ENCODE results near the gene CREB3L2.

Gene CREB3L2

DNA sequence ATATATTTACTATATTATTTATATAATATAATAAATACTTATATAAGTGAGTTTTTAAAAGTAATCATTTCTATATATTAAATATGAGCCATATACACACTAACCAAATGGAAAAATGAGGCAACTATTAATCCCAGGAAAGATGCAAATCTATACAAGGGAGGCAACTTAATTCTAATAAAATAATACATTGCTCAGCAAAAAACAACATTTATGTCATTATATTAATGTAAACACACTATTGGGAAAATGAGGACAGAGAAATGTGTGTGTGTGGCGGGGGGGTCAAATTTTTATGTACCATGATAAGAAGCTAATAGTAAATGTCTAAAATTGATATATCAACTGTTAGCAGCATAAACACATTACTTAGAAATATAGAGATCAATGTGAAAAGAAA lies 131.8 kb downstream of the CREB3L2 start:
- Histone ChIP-seq H3K4me2 (ENCODE audit: low read depth, low read length, poor library complexity, severe bottlenecking) (no peak overlapping the region), H3K9ac (ENCODE audit: low read length) (no peak overlapping the region), H3K9me2 (replicated peaks; ENCODE audit: insufficient read depth, low read length) (no peaks in the 10 kb centered on the region), H3K27me3 (ENCODE audit: low read length) (no peaks in the 10 kb centered on the region), H3F3A (ENCODE audit: insufficient read depth) (no peaks in the 10 kb centered on the region), H3K4me3 (ENCODE audit: insufficient read depth, low read length, poor library complexity, severe bottlenecking) (no peak overlapping the region), H3K79me2 (ENCODE audit: insufficient read depth, low read length) (no peaks in the 10 kb centered on the region), H4K20me1 (ENCODE audit: low read depth, low read length) (no peaks in the 10 kb centered on the region), H3K9me3 (ENCODE audit: insufficient read depth, low read length) (peaks cover 4% of the 10 kb centered on the region; the same call in 1 of the 2 replicates), H2AFZ (ENCODE audit: low read depth, low read length, severe bottlenecking) (no peak overlapping the region), H3K36me3 (ENCODE audit: low read length) (no peaks in the 10 kb centered on the region), H3K27ac (ENCODE audit: low read depth, low read length) (no peak overlapping the region)
- TF ChIP-seq, protein P1, sequence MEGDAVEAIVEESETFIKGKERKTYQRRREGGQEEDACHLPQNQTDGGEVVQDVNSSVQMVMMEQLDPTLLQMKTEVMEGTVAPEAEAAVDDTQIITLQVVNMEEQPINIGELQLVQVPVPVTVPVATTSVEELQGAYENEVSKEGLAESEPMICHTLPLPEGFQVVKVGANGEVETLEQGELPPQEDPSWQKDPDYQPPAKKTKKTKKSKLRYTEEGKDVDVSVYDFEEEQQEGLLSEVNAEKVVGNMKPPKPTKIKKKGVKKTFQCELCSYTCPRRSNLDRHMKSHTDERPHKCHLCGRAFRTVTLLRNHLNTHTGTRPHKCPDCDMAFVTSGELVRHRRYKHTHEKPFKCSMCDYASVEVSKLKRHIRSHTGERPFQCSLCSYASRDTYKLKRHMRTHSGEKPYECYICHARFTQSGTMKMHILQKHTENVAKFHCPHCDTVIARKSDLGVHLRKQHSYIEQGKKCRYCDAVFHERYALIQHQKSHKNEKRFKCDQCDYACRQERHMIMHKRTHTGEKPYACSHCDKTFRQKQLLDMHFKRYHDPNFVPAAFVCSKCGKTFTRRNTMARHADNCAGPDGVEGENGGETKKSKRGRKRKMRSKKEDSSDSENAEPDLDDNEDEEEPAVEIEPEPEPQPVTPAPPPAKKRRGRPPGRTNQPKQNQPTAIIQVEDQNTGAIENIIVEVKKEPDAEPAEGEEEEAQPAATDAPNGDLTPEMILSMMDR (IDR thresholded peaks at IDR 0.05; ENCODE audit: insufficient read depth, low read length, poor library complexity, severe bottlenecking), result no peak
- TF ChIP-seq EZH2phosphoT487 (conservative IDR thresholded peaks at IDR 0.05; ENCODE audit: low read length), result no peak

DNA sequence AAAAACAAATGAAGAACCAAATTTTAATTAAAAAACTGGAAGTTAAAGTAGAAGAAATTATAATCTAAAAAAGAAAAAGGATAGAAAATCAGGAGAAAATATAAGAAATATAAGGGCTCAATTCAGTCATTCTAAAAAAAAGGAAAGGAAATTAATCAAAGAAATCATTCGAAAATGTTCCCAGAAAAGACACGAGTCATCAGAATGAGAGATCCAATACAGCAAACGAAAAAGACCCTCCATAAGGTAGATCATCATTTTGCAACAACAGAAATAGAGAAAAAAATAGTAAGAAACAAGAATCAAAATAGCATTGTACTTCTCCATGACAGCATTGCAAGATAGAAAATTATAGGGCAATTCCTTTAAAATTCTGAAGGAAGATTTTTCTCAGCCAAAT lies 132.6 kb downstream of the CREB3L2 start:
- peaks cover 7% of the 10 kb centered on the region; the same call in 1 of the 2 replicates for H3K9me3 ChIP-seq (ENCODE audit: insufficient read depth, low read length)
- H3K79me2 ChIP-seq (ENCODE audit: insufficient read depth, low read length), result no peaks in the 10 kb centered on the region
- no peak overlapping the region for H3K9ac ChIP-seq (ENCODE audit: low read length)
- H3K9me2 ChIP-seq (replicated peaks; ENCODE audit: insufficient read depth, low read length), result no peaks in the 10 kb centered on the region
- no peaks in the 10 kb centered on the region for H3K27me3 ChIP-seq (ENCODE audit: low read length)
- no peaks in the 10 kb centered on the region for H3F3A ChIP-seq (ENCODE audit: insufficient read depth)
- H3K27ac ChIP-seq (ENCODE audit: low read depth, low read length), result no peak overlapping the region
- H3K4me2 ChIP-seq (ENCODE audit: low read depth, low read length, poor library complexity, severe bottlenecking), result no peak overlapping the region
- H2AFZ ChIP-seq (ENCODE audit: low read depth, low read length, severe bottlenecking), result no peak overlapping the region
- no peaks in the 10 kb centered on the region for H4K20me1 ChIP-seq (ENCODE audit: low read depth, low read length)
- no peaks in the 10 kb centered on the region for H3K36me3 ChIP-seq (ENCODE audit: low read length)
- TF ChIP-seq EZH2phosphoT487 (conservative IDR thresholded peaks at IDR 0.05; ENCODE audit: low read length), result no peak
- TF ChIP-seq, protein P1 (IDR thresholded peaks at IDR 0.05; ENCODE audit: insufficient read depth, low read length, poor library complexity, severe bottlenecking), result no peak
- H3K4me3 ChIP-seq (ENCODE audit: insufficient read depth, low read length, poor library complexity, severe bottlenecking), result no peak overlapping the region

DNA sequence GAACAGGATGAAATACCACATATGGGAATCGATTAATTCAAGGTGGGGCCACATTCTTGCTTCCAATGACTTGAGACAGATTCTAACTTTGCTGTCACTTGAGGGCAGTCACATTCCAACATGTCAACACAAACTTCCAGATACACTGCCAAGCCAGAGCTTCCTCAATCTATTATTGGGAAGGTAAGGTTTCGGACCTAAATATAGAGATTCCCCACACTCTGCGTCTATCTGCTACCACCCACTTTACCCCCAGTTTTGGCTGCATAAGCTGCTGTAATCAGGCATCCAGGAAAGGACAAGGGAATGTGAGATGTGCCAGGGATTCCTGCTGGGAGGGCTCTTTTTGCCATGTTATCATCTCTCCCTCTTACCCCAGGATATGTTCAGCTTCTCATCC lies 134.6 kb downstream of the CREB3L2 start:
- no peaks in the 10 kb centered on the region for H3F3A ChIP-seq (ENCODE audit: insufficient read depth)
- no peaks in the 10 kb centered on the region for H4K20me1 ChIP-seq (ENCODE audit: low read depth, low read length)
- no peak overlapping the region for H3K4me3 ChIP-seq (ENCODE audit: insufficient read depth, low read length, poor library complexity, severe bottlenecking)
- H3K9me3 ChIP-seq (ENCODE audit: insufficient read depth, low read length), result peaks cover 7% of the 10 kb centered on the region; the same call in 1 of the 2 replicates
- no peaks in the 10 kb centered on the region for H3K9me2 ChIP-seq (replicated peaks; ENCODE audit: insufficient read depth, low read length)
- H3K9ac ChIP-seq (ENCODE audit: low read length), result no peak overlapping the region
- H3K27ac ChIP-seq (ENCODE audit: low read depth, low read length), result no peak overlapping the region
- H3K36me3 ChIP-seq (ENCODE audit: low read length), result no peaks in the 10 kb centered on the region
- H2AFZ ChIP-seq (ENCODE audit: low read depth, low read length, severe bottlenecking), result no peak overlapping the region
- H3K27me3 ChIP-seq (ENCODE audit: low read length), result no peaks in the 10 kb centered on the region
- H3K4me2 ChIP-seq (ENCODE audit: low read depth, low read length, poor library complexity, severe bottlenecking), result no peak overlapping the region
- H3K79me2 ChIP-seq (ENCODE audit: insufficient read depth, low read length), result no peaks in the 10 kb centered on the region
- TF ChIP-seq, protein P1 (IDR thresholded peaks at IDR 0.05; ENCODE audit: insufficient read depth, low read length, poor library complexity, severe bottlenecking), result no peak

All from SU-DHL-6 (cell line).